Caco-2 (cell line): ENCODE measurements around the gene SLC30A10. TPM values are rescaled to one million over a fixed set of nuclear protein-coding genes. Genes with fewer than 3 reads are reported as not detected.

ENCODE experiments used
- BruUV-seq: library from RNA; stranded (reverse); fragments of 400-500 nt; replicated peaks from 2 replicates; lab custom pipeline; 2021; lab: Mats Ljungman, UMichigan
- CTCF ChIA-PET: fragments of 300-600 bp; sonication (Branson Sonifier 250); formaldehyde crosslinking; loops from one replicate; lab custom pipeline; 2022; ENCODE audit warnings: antibody characterized with exemption; lab: Charles Lee
- POLR2A ChIA-PET: fragments of 300-600 bp; sonication (Branson Sonifier 250); formaldehyde crosslinking; loops from one replicate; lab custom pipeline; 2022; ENCODE audit warnings: antibody characterized with exemption; lab: Charles Lee
- DNase-seq, 2 experiments: peaks; one replicate each; pipeline versions ENCODE4 v3.0.0 to v3.0.0-alpha.2; 2020 to 2022
- H3K27me3 ChIP-seq: replicated peaks from 2 replicates; pipeline ENCODE4 v1.6.0; 2011; ENCODE audit warnings: low read length; ENCODE audit not compliant: control insufficient read depth, insufficient read depth
- H3K36me3 ChIP-seq: 2 replicates; pipeline ENCODE4 v1.5.1; 2011; ENCODE audit warnings: low read length; ENCODE audit not compliant: control insufficient read depth, insufficient read depth
- H3K4me1 ChIP-seq: fragments of 250-450 bp; sonication (Bioruptor Pico); 2 replicates; pipeline ENCODE4 v1.5.1; 2020; ENCODE audit warnings: mild to moderate bottlenecking
- H3K4me3 ChIP-seq: 2 replicates; pipeline ENCODE4 v1.5.1; 2011; ENCODE audit warnings: low read depth, mild to moderate bottlenecking, control low read depth, low read length
- H3K9me3 ChIP-seq: fragments of 250-450 bp; sonication (Bioruptor Pico); 2 replicates; pipeline ENCODE4 v1.5.1; 2020; ENCODE audit warnings: mild to moderate bottlenecking, moderate library complexity
- H3K27ac Mint-ChIP-seq: one replicate; pipeline ENCODE4 v1.8.0; 2022; ENCODE audit warnings: mixed read lengths; ENCODE audit not compliant: unreplicated experiment
- H3K27me3 Mint-ChIP-seq: one replicate; pipeline ENCODE4 v1.8.0; 2022; ENCODE audit warnings: mixed read lengths; ENCODE audit not compliant: insufficient read depth, unreplicated experiment
- H3K36me3 Mint-ChIP-seq: one replicate; pipeline ENCODE4 v1.8.0; 2022; ENCODE audit warnings: mild to moderate bottlenecking, mixed read lengths; ENCODE audit not compliant: insufficient read depth, unreplicated experiment
- H3K4me1 Mint-ChIP-seq: one replicate; pipeline ENCODE4 v1.8.0; 2022; ENCODE audit warnings: low read depth, mixed read lengths; ENCODE audit not compliant: unreplicated experiment
- H3K4me3 Mint-ChIP-seq: one replicate; pipeline ENCODE4 v1.8.0; 2022; ENCODE audit warnings: mild to moderate bottlenecking, moderate library complexity, mixed read lengths; ENCODE audit not compliant: unreplicated experiment
- H3K9me3 Mint-ChIP-seq: one replicate; pipeline ENCODE4 v1.8.0; 2022; ENCODE audit warnings: mixed read lengths; ENCODE audit not compliant: unreplicated experiment
- CTCF ChIP-seq, 2 experiments: fragments of 200-600 bp in 1 of 2; IDR thresholded peaks; 1 replicate in 1 of 2; 2 replicates in 1 of 2; pipeline versions ENCODE4 v1.5.1 to v1.8.0; 2011 to 2022; ENCODE audit warnings: antibody characterized with exemption in 1 of 2, control low read depth in 1 of 2, inconsistent platforms in 1 of 2, low read depth in 1 of 2, low read length in 1 of 2, mild to moderate bottlenecking in 1 of 2, moderate library complexity in 1 of 2; ENCODE audit not compliant: insufficient read depth in 1 of 2, severe bottlenecking in 1 of 2, unreplicated experiment in 1 of 2
- intact Hi-C: fragments of 100-400 bp; cut with micrococcal nuclease; formaldehyde crosslinking; loops from one replicate; pipeline ENCODE4 v1.10.0; 2022; ENCODE audit not compliant: unreplicated experiment
- total RNA-seq: library from RNA; stranded (reverse); gene quantifications from 2 replicates; pipeline ENCODE4 v1.2.3, GENCODE V29; 2022

The SLC30A10 gene
- total RNA-seq, 1 experiment from 2014 or later = 0.39 TPM

GRCh38 chr1:219902951-219903350 is 25.4 kb downstream of the SLC30A10 start:
- no peaks in the 10 kb centered on the region for H3K27me3 Mint-ChIP-seq
- ChIA-PET POLR2A (no interaction called here), CTCF (no interaction called here)
- no peak overlapping the region for H3K4me3 ChIP-seq
- intact Hi-C loops = no loop called here
- TF ChIP-seq CTCF (IDR thresholded peaks at IDR 0.05; ENCODE audit: insufficient read depth in 1 of 2, low read depth in 1 of 2, low read length in 1 of 2, severe bottlenecking in 1 of 2, unreplicated experiment in 1 of 2) = no peak
- no peaks in the 10 kb centered on the region for H3K36me3 ChIP-seq
- peaks cover 4% of the 10 kb centered on the region for H3K36me3 Mint-ChIP-seq
- no TSS peak for BruUV-seq
- no peaks in the 10 kb centered on the region for H3K27me3 ChIP-seq
- H3K4me1 Mint-ChIP-seq = peaks cover 14% of the 10 kb centered on the region
- DNase-seq = no peak
- no peak overlapping the region for H3K4me3 Mint-ChIP-seq
- H3K9me3 ChIP-seq = no peaks in the 10 kb centered on the region
- no peak overlapping the region for H3K27ac Mint-ChIP-seq
- no peaks in the 10 kb centered on the region for H3K9me3 Mint-ChIP-seq
- H3K4me1 ChIP-seq = peaks cover 5% of the 10 kb centered on the region; the same call in 1 of the 2 replicates

GRCh38 chr1:219900882-219901281 is 27.5 kb downstream of the SLC30A10 start:
- Histone ChIP-seq H3K9me3 (no peaks in the 10 kb centered on the region), H3K4me3 (no peak overlapping the region), H3K27me3 (no peaks in the 10 kb centered on the region), H3K4me1 (peaks cover 12% of the 10 kb centered on the region), H3K36me3 (no peaks in the 10 kb centered on the region)
- peaks cover 16% of the 10 kb centered on the region for H3K4me1 Mint-ChIP-seq
- ChIA-PET CTCF (no interaction called here), POLR2A (no interaction called here)
- no peaks in the 10 kb centered on the region for H3K9me3 Mint-ChIP-seq
- TF ChIP-seq CTCF (IDR thresholded peaks at IDR 0.05; ENCODE audit: insufficient read depth in 1 of 2, low read depth in 1 of 2, low read length in 1 of 2, severe bottlenecking in 1 of 2, unreplicated experiment in 1 of 2) = no peak
- no peak overlapping the region for H3K4me3 Mint-ChIP-seq
- no peak for DNase-seq
- intact Hi-C loops = no loop called here
- H3K27ac Mint-ChIP-seq = no peak overlapping the region
- no TSS peak for BruUV-seq
- peaks cover 4% of the 10 kb centered on the region for H3K36me3 Mint-ChIP-seq
- H3K27me3 Mint-ChIP-seq = no peaks in the 10 kb centered on the region

DNA sequence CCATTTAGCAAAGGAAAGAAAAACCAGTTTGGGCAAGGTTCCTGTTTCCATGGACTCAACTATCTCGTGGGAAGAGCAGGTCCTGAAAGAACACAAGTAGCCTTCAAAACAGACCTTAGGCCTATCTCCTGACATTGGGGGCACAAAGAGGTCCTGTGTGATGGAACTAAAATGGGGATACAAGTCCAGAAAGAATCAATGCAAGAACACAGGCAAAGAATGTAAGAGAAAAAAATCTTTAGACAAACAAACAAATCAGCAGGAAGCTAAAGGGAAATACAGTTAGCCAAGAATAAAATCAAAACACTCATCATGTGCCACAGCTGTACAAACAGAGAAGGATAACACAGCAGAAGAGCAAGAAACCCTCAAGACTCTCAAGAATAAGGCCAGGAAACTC is 28.2 kb downstream of the SLC30A10 start:
- no peaks in the 10 kb centered on the region for H3K36me3 ChIP-seq
- Mint-ChIP-seq H3K36me3 (peaks cover 4% of the 10 kb centered on the region), H3K4me1 (peaks cover 16% of the 10 kb centered on the region), H3K9me3 (no peaks in the 10 kb centered on the region), H3K27ac (no peak overlapping the region), H3K27me3 (no peaks in the 10 kb centered on the region), H3K4me3 (no peak overlapping the region)
- TF ChIP-seq CTCF (IDR thresholded peaks at IDR 0.05; ENCODE audit: insufficient read depth in 1 of 2, low read depth in 1 of 2, low read length in 1 of 2, severe bottlenecking in 1 of 2, unreplicated experiment in 1 of 2) = no peak
- ChIA-PET CTCF (no interaction called here), POLR2A (no interaction called here)
- H3K27me3 ChIP-seq = no peaks in the 10 kb centered on the region
- intact Hi-C loops = no loop called here
- peaks cover 12% of the 10 kb centered on the region for H3K4me1 ChIP-seq
- DNase-seq = no peak
- no peak overlapping the region for H3K4me3 ChIP-seq
- no peaks in the 10 kb centered on the region for H3K9me3 ChIP-seq
- no TSS peak for BruUV-seq
